ENCODE measurements around the gene LGALSL. TPM values are rescaled to one million over a fixed set of nuclear protein-coding genes. Genes with fewer than 3 reads are reported as not detected.

Gene LGALSL
- total RNA-seq, 2 donors from 2014 or later: 1.3 to 8.6 TPM

- no peak for TF ChIP-seq POLR2A (IDR thresholded peaks at IDR 0.05)
- no peak for TF ChIP-seq CTCF (IDR thresholded peaks at IDR 0.05)
- Histone ChIP-seq H3K4me1 (peaks cover 10% of the 10 kb centered on the region), H3K9me3 (no peaks in the 10 kb centered on the region), H3K36me3 (replicated peaks in 1 of 2; ENCODE audit: insufficient read depth in 1 of 2, low read depth in 2 of 2) (no peaks in the 10 kb centered on the region), H3K4me3 (no peak overlapping the region), H3K27ac (no peak overlapping the region), H3K27me3 (no peaks in the 10 kb centered on the region)
- intact Hi-C loops (cut with DNase I): no loop called here
- 43 to 67% methylated on average over 5 of the region's 5 CpGs for WGBS, 2 donors
- no peak for ATAC-seq
- no peak for DNase-seq
These were observed 27.6 kb upstream of the LGALSL start for GRCh38 chr2:64426183-64426952.

- no peaks in the 10 kb centered on the region for H3K36me3 ChIP-seq (replicated peaks in 1 of 2; ENCODE audit: insufficient read depth in 1 of 2, low read depth in 2 of 2)
- no peak overlapping the region for H3K27ac ChIP-seq
- no peaks in the 10 kb centered on the region for H3K9me3 ChIP-seq
- no peak for DNase-seq
- ATAC-seq: no peak
- intact Hi-C loops (cut with DNase I): no loop called here
- H3K4me3 ChIP-seq: no peak overlapping the region
- H3K4me1 ChIP-seq: no peaks in the 10 kb centered on the region
- H3K27me3 ChIP-seq: no peaks in the 10 kb centered on the region
- TF ChIP-seq CTCF (IDR thresholded peaks at IDR 0.05): no peak
- no peak for TF ChIP-seq POLR2A (IDR thresholded peaks at IDR 0.05)
- 90 to 96% methylated on average over 4 of the region's 4 CpGs for WGBS, 2 donors
These were observed 19.8 kb upstream of the LGALSL start for GRCh38 chr2:64434039-64434657.

GRCh38 chr2:64437883-64438282 is 16.1 kb upstream of the LGALSL start:
- Histone ChIP-seq H3K27me3 (no peaks in the 10 kb centered on the region), H3K27ac (no peak overlapping the region), H3K4me1 (no peaks in the 10 kb centered on the region), H3K9me3 (no peaks in the 10 kb centered on the region), H3K36me3 (replicated peaks in 1 of 2; ENCODE audit: insufficient read depth in 1 of 2, low read depth in 2 of 2) (no peaks in the 10 kb centered on the region), H3K4me3 (no peak overlapping the region)
- ATAC-seq: no peak
- 87 to 94% methylated on average over 3 of the region's 3 CpGs for WGBS, 2 donors
- DNase-seq: no peak
- intact Hi-C loops (cut with DNase I): no loop called here
- TF ChIP-seq POLR2A (IDR thresholded peaks at IDR 0.05) (no peak), CTCF (IDR thresholded peaks at IDR 0.05) (no peak)

- ATAC-seq (no peak), DNase-seq (no peak)
- Histone ChIP-seq H3K27ac (no peak overlapping the region), H3K9me3 (no peaks in the 10 kb centered on the region), H3K36me3 (replicated peaks in 1 of 2; ENCODE audit: insufficient read depth in 1 of 2, low read depth in 2 of 2) (no peaks in the 10 kb centered on the region), H3K4me3 (no peak overlapping the region), H3K27me3 (no peaks in the 10 kb centered on the region), H3K4me1 (no peaks in the 10 kb centered on the region)
- TF ChIP-seq POLR2A (IDR thresholded peaks at IDR 0.05): no peak
- no peak for TF ChIP-seq CTCF (IDR thresholded peaks at IDR 0.05)
- intact Hi-C loops (cut with DNase I): no loop called here
These were observed 14.8 kb upstream of the LGALSL start for GRCh38 chr2:64439194-64439593.

GRCh38 chr2:64440843-64441242 is 13.1 kb upstream of the LGALSL start:
- no peaks in the 10 kb centered on the region for H3K9me3 ChIP-seq
- H3K4me3 ChIP-seq: no peak overlapping the region
- DNase-seq (no peak), ATAC-seq (no peak)
- no peaks in the 10 kb centered on the region for H3K36me3 ChIP-seq (replicated peaks in 1 of 2; ENCODE audit: insufficient read depth in 1 of 2, low read depth in 2 of 2)
- H3K4me1 ChIP-seq: no peaks in the 10 kb centered on the region
- TF ChIP-seq POLR2A (IDR thresholded peaks at IDR 0.05) (no peak), CTCF (IDR thresholded peaks at IDR 0.05) (no peak)
- intact Hi-C loops (cut with DNase I): no loop called here
- 92% methylated on average over 2 of the region's 2 CpGs for WGBS, 2 donors
- no peaks in the 10 kb centered on the region for H3K27me3 ChIP-seq
- H3K27ac ChIP-seq: no peak overlapping the region
